Left lobe of liver (tissue), 2 donors: Measurements from ENCODE around the gene GTPBP1. TPM values are rescaled to one million over a fixed set of nuclear protein-coding genes. Genes with fewer than 3 reads are reported as not detected.

Source experiments
- ATAC-seq: fragments of 200-7000 bp; cut with Tn5 transposase; one replicate; pipeline ENCODE4 v1.9.1; 2020; ENCODE audit warnings: mild to moderate bottlenecking, moderate library complexity
- DNase-seq: peaks from one replicate; pipeline ENCODE4 v3.0.0-alpha.2; 2020; ENCODE audit warnings: low spot score
- total RNA-seq: library from RNA; stranded (reverse); gene quantifications from one replicate; pipeline ENCODE4 v1.2.1, GENCODE V29; 2021
- donor health status: DM: no; HTN: no; CAD: no; lungs with moderate emphysema.
- donor health status: DM: no; HTN: yes; CAD: no.

The GTPBP1 gene
- 14.4 TPM for total RNA-seq

DNA sequence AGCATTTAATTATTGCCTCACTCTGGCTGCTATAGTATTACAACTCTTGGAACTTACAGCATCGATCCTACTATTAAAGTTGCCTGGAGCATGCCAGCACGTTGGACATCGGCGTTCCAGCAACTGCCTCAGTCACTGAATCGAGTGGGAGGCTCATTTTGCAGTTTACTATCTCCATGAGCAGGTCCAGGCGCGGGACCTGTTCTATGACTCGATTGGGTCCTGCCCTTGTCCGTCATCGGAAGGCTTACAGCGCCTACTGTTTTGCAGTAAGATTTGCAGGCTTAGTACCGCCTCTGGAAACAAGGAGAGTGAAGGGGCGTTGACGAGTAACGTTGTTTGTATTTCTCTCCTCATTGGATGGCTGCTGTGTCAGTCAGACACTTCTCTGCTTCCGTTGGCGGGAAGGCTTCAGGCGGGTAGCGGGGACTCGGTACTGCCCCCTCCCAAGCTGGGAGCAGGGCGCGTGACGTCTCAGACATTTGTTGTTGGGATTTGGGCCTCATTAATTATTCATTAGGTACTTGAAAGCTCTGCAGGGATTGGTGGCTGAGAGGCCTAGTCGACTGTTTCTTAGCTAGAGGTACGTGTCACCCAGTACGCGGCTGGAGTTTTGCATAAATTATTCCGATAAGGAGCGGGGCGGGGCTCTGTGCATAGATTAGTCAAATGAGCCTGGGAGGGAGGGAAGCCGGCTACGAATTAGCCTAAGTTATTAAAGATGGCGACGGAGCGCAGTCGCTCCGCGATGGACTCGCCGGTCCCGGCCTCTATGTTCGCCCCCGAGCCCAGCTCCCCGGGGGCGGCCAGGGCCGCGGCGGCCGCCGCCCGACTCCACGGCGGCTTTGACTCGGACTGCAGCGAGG lies at the start of gene GTPBP1:
GTPBP1 (plus strand) TSS at position 710 of the 866 bp plus-strand sequence; CDS start at position 722, 12 bp downstream.
- DNase-seq (peak; percentile 99), ATAC-seq (peak; percentile 78)

DNA sequence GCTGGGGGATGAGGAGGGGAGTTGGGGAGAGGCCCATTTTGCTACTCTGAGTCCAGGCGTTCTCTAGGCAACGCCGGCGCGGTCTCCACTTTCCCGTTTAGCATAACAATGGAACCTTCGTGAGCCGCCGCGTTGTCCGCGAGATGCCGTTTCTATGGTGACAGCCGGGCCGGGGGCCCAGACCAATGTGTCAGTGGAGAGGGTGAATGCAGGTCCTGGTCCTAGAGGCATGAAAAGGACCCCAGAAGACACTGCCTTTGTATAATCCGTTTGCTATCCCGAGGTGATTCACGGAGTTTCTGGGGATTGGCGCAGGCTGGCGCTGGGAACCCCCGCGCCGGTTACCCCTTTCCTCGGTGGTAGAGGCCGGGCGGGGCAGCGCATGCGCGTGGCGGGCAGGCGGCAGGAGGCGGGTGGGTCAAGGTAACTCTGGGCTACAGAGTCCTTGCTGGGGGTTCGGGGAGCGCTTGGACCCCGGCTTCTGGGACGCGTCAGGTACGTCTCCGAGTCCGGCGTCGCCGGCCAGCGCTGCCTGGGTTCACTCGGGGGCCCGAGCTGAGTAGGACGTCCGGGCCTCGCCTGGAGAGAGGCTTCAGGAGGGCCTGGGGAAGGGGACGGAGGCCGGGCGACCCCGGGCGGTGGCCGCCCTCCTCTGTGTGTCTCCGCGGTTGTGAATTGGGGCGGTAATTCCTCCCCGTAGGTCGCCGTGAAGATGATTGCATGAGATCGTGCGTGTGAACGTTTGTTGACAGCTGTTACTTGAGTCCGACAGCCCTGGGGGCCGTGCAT lies 49.3 kb upstream of the GTPBP1 start, which contains the start of the genes CBY1 and FAM227A:
CBY1 (plus strand) TSS at position 383 of the 789 bp plus-strand sequence. CDS start 11,417 bp downstream, outside the sequence.
FAM227A (minus strand) TSS at position 137 of the 789 bp plus-strand sequence. CDS start 6,224 bp downstream, outside the sequence.
- ATAC-seq = peak; percentile 97
- DNase-seq = peak; percentile 87

DNA sequence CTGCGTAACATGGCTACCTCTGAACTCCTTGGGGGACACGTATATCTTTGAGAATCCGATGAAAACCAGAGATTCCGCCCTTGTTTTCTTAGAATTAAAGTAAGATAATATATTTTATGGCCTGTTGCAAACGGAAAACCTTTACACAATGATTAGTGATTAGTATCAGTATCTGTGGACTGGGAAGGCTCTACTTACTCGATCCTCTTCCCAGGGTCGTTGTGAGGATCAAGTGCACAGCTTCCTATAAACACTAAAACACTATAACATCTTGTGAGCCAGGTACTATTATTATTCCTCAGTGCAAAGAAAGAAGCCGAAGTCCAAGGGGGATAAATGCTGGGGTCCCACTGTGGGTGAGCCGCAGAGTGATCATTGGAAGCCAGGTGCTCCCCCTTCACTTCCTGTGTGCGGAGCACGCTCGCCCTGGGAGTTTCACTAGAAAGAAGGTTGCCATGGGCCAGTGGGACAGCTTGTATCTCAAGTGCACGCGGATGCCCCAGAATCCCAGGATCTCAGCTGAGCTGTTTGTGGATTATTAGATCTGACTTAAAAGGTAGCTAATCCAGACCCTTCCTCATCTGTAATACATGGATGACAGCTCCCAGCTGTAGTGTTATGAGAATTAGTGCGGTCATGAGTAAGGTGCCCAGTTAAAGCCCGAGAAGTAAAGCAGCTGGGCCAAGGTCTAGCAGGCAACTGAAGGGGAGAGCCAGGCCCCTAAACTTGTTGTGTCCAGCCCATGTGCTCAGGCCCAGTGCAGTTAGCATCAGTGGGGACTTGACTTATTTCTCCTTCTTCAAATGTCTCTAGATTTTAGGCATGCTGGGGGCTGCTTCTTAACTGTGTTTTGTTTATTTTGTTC lies 48.5 kb upstream of the GTPBP1 start:
- DNase-seq (no peak), ATAC-seq (peak; percentile 8)

- no peak for DNase-seq
- no peak for ATAC-seq
Measured at GRCh38 chr22:38674888-38675287, 30.9 kb upstream of the GTPBP1 start.

- DNase-seq = no peak
Measured at GRCh38 chr22:38675833-38676232, 29.9 kb upstream of the GTPBP1 start.

DNA sequence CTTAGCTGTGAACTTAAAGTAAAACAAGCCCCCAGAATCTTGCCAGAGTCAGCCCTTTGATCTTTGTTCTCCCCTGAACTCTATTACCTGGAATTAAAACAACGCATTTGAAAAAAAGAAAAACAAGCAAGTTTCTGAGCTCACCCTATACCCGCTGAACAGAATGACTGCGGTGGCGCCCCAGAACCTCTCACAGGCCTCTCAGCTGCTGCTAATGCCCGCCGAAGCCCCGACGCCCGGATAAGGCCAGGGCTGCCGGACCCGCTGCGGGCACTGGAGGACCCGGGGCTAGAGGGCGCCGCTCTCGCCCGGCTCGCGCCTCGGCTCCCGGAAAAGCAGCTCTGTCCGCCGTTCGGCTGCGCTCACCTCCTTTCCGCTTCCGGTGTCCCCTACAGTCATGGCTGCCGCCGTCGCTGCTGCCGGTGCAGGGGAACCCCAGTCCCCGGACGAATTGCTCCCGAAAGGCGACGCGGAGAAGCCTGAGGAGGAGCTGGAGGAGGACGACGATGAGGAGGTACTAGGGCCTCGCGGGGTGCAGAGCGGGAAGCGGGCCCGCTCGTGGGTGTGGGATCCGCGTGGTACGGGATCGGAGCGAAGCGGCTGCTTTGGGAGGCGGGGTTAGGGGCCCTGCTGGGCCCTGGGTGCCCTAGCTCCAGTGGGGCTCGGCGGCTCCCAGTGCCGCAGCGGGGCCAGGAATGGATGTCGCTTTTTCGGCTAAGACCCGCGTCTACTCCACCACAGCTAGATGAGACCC lies 24.0 kb upstream of the GTPBP1 start, which contains the start of gene TOMM22:
TOMM22 (plus strand) TSS at position 376 of the 754 bp plus-strand sequence; CDS start at position 398, 22 bp downstream.
- peak; percentile 91 for DNase-seq
- ATAC-seq = peak; percentile 99

More at GRCh38 chr22:38675833-38676232, 29.9 kb upstream of the GTPBP1 start:
- ATAC-seq = no peak

GRCh38 chr22:38684895-38685294 lies 20.8 kb upstream of the GTPBP1 start:
- DNase-seq (no peak), ATAC-seq (no peak)

- DNase-seq (no peak), ATAC-seq (no peak)
Measured at GRCh38 chr22:38685761-38686160, 20.0 kb upstream of the GTPBP1 start.

DNA sequence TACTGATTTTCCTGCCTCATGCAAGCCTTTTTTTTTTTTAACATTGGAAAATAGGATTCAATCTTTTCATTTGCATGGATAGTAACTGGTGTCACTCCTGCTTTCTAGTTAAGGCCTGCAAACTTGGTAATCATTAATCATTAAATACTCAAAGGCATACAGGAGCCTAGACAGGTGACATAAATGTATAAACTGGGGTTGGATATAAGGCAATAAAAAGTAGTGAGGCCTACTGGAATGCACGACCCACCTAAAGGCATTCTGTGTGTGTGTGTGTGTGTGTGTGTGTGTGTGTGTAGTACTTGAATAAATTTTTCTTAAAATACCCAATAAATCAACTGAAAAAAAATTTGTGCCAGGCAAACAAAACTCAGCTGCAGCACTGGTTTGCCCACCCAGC lies 16.1 kb upstream of the GTPBP1 start:
- no peak for DNase-seq
- no peak for ATAC-seq

- ATAC-seq (no peak), DNase-seq (no peak)
Measured at GRCh38 chr22:38694049-38694448, 11.7 kb upstream of the GTPBP1 start.

DNA sequence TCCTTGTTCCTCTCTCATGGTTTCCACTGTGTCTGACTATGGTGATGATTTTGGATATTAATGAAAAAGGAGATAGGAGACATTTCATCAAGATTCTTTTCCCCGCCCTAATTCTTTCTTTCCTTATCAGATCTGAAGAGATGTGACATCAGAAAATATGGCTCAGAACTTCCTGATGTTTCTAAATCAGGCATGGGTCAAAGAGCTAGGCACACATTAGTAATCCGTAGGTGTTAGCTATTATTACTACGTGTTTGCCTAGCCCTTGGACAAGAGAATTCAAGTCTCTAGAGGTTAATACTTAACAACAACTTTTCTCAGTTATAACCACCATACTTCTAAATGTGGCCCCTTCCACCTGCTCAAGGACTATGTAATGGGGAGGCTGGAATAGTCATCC lies 10.8 kb upstream of the GTPBP1 start:
- DNase-seq (no peak), ATAC-seq (no peak)

- no peak for DNase-seq
- ATAC-seq = no peak
Measured at GRCh38 chr22:38696606-38697424, 8.9 kb upstream of the GTPBP1 start.

DNA sequence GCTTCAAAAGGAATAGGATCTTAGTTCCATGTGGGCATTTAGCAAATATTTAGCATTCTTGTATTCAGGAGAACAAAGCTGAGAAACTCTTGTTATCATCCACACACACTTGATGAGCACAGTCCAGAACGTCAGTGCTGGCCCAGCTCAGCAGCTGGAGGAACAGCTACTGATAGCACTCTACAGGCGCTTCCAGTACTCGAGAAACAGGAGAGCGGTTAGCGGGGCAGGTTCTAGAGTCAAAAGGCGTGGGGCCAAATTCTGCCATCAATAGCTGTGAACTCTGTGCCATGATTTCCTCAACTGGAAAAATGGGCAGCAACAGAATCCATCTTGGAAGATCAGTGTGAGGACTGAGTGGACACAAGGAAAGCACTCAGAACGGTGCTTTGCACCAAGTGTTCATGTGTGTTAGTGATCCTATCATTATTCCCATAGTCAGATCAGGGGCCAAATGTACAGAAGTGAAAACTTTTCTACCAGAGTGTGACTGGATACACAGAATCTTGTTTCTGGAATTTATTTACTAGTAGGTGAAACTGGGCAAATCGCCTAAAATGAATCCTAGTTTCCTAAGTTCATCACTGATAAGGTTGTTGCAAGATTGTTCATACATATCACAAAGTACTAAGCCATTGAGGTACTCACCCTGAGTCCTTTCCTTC lies 8.2 kb upstream of the GTPBP1 start:
- ATAC-seq (no peak), DNase-seq (no peak)

DNA sequence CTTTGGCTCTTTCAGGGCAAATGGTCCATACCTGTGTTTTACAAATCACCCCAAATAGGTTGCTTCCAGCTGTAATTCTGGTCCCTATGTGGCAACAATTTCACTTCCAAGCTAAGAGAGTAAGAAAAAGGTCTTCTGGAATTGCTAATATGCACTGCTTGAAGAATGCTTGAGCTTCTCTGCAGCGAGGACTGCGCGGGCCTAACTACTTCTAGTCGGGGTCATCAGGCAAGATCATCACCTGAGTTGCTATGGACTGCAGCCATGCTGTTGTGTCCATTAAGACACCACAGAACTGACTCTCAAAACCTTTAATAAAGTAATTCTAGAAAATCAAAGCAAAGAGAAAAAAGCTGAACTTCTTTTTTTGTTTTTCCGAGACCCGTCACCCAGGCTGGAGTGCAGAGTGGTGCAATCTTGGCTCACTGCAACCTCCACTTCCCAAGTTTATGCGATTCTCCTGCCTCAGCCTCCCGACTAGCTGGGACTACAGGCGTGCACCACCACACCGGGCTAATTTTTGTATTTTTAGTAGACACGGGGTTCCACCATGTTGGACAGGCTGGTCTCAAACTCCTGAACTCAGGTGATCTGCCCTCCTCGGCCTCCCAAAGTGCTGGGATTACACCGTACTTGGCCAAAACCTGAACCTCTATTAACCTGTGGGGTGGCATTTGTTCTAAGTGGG lies 7.2 kb upstream of the GTPBP1 start:
- DNase-seq (no peak), ATAC-seq (no peak)

DNA sequence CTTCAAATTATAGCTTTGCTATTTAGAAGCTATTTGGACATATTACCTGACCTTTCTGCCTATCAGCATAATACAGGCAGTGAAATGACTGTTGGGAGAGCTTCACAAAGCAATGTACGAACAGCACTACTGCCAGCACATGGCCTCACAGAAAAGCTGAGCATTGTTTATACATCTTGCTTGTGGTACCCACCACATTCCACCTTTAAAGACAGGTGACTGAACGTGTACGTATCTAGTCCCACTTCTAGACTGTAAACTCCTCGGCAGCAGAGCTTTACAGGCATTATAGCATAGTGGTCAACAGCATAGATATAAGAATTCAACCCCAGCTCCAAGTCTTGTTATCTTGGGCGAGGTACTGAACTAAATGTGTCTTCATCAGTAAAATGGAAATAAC lies 6.6 kb upstream of the GTPBP1 start:
- no peak for ATAC-seq
- DNase-seq = no peak

GRCh38 chr22:38699784-38700183 lies 6.0 kb upstream of the GTPBP1 start:
- no peak for DNase-seq
- ATAC-seq = no peak

DNA sequence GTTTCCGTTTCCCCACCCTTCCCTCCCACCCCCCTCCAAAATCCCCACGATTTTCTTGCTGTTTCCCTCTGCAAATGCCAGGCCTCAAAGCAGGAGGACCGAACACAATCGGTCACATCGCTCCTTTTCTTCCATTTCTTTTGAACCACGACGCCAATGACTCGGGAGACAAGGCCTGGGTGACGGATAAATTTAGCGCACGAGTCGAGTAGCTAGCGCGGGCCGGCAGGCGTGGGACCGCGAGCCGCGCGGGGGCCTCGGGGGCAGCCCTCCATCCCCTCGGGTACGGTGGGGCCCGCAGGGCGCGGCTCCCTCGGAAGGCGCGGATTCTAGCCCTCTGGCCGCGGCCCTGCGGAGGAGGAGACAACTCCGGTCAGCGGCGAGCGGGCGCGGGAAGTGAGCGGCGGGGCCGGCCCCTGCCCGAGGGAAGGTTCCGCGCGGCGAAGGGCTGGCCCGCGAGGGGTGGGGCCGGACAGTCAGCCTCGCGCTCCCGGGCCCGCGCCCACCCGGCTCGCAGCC lies 5.4 kb upstream of the GTPBP1 start:
- peak; percentile 83 for DNase-seq
- ATAC-seq = peak; percentile 61
